HG03342 (cell line): ENCODE measurements around the gene WRAP73.

Experiments
- ATAC-seq: cut with Tn5 transposase; IDR thresholded peaks from one replicate; pipeline ENCODE4 v1.9.1; 2021; ENCODE audit warnings: mild to moderate bottlenecking, moderate library complexity; ENCODE audit not compliant: unreplicated experiment

The WRAP73 gene

DNA sequence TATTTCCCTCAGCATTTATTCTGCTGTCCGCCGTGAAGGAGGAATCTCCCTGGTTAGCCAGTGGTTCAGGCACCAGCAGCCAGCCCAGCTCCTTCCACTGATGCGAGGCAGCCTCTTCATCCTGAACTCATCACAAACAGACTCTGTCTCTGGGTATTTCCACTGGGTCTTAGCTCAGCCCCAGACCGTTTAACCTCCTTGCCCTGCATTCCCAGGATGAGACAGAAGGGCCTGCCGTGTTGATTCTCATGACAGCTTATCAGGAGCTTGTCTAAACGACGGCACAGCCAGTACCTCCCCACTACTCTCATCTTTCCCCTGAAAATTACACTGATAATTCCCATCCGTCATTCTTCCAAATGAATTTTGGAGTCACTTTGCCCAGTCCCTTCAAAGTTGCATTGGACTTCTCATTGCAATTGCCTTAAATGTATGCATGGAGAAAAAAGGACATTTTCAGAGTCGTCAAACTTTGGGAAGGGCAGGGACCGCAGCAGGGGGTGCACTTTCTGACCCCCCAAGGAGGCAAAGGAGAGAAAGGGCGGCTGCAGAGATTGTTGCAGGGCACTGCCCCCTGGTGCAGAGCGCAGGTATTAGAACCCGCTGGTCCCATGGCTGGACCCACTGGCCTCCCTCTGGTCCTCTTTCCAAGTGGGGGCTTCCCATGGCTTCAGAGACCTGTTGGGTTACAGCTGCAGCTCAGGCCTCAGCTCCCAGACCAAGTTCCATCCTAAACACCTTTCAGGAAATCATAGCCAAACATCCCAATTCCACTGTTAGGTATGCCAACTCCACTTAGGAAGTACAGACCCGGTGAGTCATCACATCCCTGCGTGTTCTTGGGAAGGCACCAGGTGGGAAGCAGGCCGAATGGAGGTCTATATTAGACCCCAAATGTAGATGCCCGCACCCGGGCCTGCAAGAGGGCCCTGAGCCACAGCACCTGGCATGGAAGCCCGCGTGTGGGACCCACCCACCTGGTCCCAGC is 34.9 kb downstream of the WRAP73 start:
- no peak for ATAC-seq

DNA sequence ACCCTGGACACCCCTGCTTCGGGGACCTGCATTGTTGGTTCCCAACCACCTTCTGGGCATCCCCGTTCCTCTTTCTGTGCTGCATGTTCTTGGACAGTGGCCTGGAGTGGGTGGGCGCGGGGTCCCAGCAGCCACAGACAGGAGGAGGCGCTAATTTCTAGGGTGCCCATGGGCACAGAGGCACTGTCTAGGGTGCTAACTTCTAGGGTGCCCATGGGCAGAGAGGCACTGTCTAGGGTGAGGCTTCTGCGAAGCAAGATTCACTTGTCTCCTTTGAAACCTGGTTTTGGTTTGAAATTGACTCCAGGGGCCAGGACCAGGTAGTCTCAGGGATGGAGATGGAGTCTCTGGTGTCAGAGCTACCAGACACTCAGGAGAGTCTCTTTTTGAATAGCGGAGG is 37.8 kb downstream of the WRAP73 start:
- no peak for ATAC-seq

DNA sequence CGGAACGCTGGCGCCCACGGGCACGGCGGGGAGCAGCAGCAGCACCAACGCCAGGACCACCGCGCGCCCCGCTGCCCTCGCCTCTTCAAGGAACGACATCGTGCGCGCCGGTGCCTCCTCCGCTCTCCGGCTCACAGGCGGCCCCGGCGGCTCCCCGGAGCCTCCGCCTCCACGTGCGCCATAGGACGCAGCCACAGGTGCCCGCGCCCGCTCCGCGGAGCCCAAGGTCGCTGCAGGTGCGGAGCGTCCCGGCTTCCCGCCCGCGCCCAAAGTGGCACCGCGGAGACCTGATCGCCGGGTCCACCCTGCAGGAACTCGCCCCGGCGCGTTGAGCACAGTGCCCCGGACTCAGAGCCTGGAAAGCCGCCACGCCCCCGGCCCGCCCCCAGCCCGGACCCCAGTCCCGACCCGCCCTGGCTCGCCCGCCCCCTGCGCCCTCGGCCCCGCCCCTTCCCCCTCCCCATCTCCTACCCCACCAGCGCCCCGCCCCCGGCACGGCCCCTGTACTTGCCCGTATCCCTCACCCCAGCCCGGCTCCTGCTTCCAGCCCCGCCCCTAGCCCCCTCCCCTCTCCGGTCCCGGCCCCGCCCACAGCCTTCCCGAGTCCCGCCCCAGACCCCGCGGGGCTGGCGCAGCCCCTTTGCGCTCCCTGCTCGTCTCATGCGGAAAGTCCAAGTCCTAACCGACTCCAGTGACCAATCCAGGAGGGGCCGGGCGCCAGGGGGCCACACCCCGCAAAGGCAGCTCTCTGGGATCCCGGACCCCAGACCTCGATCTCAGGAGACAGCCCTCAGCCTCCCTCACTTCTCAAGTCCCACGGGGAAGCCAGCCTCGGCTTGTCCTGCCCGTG is 38.5 kb downstream of the WRAP73 start, which contains the start of gene MEGF6:
Gene MEGF6, minus strand, starts transcription at position 339 of the 850 bp plus-strand sequence. Its CDS starts 240 bp downstream, at position 99.
- no peak for ATAC-seq

DNA sequence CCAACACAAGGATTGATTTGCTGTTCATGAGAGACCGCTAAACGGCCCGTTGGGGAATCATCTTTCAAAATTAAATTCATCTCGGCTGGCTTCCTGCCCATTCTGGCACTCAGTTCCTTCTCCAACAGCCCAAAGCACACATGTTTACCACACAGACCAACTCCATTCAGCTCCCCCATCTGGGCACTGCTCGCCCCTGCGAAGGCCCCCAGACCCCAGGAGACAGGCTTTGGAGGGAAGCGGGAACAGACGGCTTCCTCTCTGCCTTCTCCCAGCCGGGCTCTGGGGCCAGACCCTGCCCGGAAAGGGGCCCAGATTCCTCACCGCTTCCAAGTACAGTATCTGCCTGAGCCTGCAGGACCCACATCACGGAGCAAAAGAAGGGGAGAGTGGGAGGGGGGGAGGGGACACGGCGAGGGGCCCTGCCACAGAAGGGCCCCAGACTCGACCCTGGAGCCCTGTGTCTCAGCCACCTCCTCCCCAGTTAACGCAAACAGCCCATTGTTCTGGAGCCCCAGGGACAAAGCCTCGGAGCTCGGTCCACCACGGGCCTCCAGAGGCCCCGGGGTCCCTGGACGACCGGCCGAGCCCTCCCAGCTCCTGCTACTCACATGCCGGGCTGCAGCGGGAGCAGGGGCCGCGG is 39.3 kb downstream of the WRAP73 start:
- no peak for ATAC-seq

DNA sequence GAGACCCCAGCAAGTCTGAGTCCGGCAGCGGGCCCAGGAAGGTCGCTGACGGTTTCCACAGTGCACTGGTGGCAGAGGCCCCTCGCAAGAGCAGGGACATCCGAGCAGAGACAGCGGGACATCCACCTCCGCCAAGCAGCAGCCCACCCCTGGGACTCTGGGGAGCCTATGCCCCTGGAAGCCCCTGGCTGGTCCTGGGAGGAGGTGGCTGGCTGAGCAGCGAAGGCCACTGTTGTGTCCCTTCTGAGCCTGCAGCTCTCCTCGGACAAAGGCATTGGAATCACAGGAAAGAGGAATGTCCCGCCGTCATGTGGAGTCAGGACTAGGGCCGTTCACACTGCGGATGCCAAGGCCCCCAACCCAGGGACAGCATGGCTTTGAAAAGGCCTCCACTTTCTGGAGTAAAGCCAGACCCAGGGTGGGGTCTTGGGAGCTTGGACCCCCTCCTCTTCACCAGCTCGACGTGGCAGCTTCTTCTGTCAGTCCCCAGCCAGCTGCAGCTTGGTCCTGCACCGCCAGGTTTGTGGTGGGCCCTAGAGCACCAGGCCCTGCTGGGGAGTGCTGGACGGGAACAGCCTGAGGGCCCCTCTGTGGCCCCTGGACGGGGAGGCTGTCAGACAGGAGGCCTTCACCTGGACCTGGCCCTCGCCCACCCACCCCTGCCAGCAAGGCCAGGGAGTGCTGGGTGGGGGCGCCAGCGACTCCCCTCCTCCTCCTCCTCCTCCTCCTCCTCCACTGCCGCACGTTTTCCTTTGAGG is 40.0 kb downstream of the WRAP73 start:
- no peak for ATAC-seq

DNA sequence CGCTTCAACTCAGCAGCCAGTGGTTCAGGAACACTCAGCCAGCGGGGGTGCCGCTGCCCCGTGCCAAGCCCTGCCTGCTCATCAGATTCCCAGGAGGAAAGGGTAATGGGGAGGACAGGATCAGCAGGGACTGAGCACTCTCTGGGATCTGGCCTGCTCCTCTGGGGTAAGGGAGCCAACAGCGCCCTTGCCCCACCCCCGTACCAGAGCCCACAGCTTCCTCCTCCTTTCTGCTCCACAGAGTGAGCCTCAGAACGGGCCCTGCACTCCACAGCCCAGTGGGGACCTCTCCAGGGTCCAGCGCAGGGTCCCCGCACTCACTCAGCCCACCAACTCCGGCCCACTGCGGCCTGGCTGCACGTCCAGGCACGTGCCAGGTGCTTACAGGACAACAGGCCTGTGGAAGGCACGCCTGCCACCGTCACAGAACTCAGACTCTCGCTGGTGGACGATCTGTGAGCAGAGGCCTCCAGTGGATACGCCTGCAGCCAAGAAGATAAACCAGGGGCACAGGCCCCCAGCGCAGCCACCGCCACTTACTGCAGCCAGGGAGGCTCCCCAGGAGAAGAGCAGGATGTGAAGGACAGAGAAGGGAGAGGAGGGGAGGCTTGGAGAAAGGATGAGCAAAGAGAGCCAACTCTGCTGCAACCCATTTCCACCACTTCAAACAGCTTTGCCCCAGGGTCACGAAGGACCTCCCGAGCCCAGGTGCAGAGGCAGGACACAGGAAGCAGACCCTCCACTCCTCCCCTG is 40.7 kb downstream of the WRAP73 start:
- no peak for ATAC-seq

DNA sequence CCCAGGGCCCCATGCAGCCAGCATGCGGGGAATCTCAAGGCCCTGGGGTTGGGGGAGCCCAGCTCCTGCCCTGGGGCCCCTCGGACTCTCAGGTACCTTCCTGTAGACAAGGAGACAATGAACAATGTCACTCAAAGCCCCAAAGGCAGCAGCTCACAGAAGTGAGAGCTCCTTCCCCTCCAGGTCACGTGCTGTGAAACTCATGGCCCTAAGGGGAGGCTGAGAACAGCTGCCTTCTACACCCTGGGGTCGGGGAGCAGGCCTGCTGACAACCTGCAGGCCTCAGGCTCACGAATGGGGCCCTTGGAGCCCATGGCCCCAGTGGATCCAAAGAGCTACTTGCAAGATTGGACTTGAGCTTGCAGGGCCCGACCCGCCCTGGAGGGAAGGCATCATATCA is 41.7 kb downstream of the WRAP73 start:
- ATAC-seq, result no peak

DNA sequence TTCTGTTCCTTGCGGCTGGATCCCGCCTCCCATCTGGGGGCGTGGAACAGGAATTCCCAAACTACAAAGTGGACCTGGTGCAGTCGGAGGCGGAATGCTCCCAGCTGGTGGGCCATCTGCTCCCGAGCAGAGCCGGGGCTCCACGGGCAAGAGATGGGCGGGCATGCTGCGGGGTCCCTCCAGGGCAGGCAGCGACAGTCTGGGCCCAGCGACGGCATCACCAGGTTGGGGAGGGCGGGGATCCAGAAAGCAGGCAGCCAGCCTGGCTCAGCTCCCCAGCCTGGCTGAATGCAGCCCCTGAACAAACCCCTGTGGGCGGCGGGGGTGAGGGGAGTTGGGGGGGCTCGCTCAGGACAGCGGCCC is 42.2 kb downstream of the WRAP73 start:
- no peak for ATAC-seq

DNA sequence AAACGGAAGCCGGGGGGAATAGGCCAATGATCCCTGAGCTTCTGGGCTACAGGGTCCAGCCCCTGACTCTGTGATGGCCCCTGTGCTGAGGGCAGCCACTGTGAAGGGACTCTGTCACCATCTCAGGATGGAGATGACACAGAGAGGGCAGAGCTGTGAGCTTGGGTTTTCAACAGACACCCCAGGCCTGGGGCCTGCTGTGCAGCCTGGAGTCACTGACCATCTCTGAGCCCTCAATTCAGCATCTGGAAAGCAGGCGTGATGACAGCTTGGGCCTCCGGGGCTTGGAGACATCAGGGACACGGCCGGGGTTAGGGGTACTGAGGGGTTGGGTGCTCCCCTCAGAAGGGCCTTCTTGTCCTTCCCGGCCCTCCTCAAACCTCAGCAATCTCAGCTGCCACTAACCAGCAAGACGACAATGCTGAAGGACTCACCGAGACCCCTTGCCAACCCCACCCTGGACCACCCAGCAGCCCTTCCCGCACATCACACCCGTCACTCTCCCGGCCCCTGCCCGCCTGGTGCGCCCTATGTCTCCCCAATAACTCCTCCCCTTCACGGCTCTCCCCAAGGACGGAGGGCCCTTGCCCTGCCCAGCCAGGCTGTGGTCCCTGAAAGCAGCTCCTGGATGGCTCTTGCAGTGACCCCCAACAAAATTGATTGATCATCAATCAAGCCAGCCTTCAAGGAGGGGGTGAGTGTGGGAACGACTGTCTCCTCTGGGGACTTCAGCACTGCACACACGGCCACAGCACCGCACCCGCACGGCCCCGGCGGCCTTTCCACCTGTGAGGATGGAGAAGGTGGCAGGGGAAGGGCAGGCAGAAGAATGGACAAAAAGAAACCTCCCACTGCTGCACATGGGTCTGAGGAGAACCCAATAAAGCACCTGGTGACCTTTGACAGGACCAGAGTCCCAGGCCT is 42.9 kb downstream of the WRAP73 start:
- ATAC-seq, result no peak

DNA sequence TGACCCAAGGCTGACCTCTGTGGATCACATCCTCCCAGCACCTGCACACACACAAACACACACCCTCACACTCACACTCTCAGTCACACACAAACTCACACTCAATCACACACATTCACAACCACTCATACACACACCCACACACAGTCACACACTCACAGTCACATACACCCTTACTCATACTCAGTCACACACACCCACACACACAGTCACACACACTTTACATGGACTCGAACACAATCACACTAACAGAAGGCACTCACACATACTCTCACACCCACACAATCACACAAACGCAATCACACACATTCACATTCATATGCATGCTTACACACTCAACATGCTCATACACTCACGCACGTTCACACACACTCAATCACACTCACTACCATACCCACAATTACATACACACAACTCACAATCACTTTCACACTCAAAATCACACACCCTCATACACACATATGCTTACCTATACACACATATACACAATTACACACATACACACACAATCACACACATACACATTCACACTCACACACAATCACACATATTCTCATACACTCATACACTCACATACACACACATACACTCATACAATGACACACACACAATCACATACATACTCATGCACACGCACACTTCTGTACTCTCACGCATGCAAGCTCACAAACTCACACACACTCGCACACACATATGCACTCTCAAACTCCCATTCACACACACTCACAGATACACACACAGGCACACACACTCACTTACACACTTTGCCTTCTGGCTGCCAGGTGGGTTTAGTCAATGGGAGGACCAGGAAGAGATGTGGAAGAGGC is 44.7 kb downstream of the WRAP73 start:
- ATAC-seq, result no peak

DNA sequence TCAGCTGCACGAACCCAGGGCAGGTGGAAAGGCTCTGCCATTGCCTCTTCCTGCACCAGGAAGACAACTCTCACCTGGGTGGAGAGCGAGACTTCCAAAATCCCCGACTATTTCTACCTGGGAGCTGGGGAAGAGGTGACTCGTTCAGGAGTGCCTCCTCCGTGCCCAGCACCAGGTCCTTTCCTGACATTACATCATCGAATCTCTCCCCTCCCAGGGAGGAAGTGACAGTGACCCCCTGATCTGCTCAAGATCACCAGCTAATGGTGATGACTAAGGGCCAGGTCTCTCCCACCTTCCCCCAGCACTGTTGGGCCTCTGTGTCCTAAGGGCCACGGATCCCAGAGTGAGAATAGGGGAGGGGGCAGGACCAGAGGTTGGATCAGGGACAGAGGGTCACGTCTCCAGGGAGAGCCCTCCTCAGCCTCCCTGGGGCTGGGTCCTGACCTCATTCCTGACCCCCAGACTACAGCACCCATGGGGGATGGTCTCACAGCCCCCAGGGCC is 45.4 kb downstream of the WRAP73 start:
- no peak for ATAC-seq

DNA sequence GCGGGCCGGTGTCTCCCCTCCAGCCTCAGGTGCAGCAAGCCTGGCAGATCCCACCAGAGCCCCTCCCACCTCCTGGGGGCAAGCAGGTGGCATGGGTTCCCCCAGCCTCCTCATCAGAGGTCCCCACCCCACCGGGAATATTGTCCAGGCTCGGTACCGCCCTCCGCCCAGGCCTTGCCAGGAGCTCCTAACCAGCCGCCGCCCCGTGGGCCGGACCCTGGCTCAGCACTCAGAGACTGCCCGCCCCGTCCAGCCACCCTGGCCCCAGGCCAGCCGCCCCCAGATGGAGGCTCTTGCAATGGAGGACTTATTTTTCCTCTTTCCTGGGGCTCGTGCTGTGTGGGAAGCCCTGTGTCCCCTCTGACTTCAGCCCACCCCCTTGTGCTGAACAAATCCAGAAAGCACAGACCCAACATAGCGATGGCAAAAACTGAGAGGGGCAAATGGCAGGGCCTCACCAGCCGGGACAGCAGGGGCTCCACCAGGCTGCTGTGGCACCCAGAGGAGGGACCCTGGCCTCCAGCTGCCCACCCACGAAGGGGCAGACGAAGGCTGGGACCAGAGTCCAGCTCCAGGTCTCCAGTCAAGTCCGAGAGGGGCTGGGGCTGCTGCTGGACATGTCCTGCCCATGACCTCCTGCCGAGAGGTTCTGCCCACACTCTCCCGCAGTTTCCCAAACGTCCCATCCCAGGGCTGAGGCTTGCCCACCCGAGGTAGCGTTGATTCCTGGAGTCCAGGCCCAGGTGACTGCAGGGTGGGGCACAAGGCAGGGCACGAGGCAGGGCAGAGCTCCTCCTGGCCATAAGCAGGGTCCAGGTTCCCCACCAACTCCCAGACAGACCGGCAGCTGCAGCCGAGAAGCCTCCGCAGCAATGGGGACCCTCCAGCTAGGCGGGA is 46.1 kb downstream of the WRAP73 start:
- no peak for ATAC-seq

DNA sequence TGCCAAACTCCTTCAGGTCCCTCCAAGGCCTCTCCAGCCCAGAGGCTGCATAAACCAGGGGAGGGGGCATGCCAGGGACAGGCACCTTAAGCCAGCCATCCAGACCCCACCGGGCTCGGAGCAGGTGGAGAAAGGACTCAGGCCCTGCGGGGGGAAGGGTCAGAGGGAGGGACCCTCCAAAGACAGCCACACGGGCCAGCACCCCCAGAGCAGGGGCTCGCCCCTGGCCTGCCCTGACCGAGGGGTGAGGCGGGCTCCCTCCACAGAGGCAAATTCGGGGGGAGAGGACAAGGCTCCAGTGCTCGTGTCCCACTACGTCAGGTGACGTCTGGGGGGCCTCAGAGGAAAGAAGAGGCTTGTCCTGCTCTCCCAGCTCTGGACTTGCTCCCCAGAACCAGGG is 46.7 kb downstream of the WRAP73 start:
- ATAC-seq, result no peak

DNA sequence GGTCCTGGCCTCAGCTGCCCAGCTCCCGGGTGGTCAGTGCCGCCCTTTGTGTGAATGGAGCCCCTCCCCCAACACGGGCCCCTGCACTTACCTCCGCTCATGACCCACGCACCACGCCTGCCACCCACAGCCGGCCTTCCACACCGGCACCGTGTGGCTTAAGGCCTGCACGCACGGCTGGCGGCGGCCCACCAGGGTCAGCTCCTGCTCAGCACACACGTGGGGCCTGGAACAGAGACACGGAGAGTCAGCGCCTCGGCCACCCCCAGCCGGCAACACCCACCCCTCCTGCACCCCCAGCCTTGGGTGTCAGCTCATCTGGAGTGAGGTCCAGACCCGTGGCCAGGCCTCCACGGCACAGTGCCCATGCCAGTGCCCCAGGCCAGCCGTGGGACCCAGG is 47.5 kb downstream of the WRAP73 start:
- no peak for ATAC-seq

DNA sequence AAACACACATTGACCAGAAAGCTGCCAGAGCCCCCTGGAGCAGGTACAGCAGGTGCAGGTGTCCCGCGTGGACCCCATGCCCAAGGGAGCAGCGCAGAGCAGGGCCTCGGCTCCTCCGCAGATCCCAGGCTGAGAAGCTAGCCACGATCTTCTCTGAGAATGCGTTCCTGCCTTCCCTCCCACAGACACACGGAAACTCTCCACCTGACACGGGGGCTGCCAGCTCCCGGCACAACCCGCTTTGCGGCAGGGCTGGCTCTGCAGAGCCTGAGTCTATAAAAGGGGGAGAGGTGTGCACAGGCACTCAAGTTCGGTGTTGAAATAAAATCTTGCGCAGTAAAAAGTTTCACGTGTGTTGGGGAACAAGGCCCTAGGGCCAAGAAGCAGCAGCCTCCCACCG is 48.2 kb downstream of the WRAP73 start:
- ATAC-seq, result no peak

DNA sequence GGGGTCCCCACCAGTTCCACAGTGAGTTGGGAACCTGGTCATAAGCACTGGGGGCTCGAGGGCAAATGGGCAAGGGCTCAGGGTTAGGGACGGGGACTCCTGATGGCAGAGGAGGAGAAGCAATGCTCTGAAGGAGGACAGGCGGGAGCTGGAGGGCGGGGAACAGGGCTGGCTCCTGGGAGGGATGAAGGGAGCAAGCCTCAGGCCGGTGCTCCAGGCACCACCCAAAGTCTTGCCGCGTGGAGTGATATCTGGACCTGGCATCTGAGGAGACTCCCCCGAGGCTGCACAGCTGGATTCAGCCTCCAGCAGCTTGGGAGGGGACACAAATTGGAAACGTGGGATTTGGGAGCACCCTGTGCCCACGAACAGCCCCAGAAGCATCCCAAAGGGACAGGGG is 49.5 kb downstream of the WRAP73 start:
- no peak for ATAC-seq

DNA sequence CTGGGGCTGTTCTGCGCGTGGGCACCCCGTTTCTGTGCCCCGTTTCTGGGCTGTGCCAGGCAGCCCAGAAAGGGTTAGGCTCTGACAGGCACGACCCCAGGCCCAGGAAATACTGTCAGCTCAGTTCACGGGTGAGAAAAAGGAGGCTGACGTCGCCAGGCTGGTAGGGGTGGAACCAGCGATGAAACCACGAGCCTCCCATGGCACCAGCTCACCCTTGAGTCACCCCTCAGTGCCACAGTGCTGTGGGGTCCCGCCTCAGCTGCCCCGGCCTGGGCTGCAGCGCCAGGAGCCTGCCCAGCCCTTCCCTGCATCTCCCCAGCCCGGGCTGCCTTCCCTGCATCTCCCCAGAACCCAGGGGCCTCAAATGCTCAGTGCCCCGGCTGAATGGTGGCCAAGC is 50.1 kb downstream of the WRAP73 start:
- ATAC-seq, result no peak
